DMS114 treated with DMSO at 0.1 percent for 48 hours (cell line): Measurements from ENCODE around the gene CACNA2D1.
A peak's percentile ranks its signal among the peaks of the same experiment; 100 is the strongest.

Source experiments
- DNase-seq: peaks from one replicate; lab custom pipeline; 2025; ENCODE audit not compliant: unreplicated experiment; lab: John Stamatoyannopoulos, UW

CACNA2D1 gene

GRCh38 chr7:82289152-82289535, 154.4 kb downstream of the CACNA2D1 start:
- DNase-seq, result no peak

- DNase-seq, result no peak
Measured at GRCh38 chr7:82286798-82287140, 156.8 kb downstream of the CACNA2D1 start.

- DNase-seq, result no peak
Measured at GRCh38 chr7:82286096-82286797, 157.3 kb downstream of the CACNA2D1 start.

GRCh38 chr7:82284936-82285519, 158.5 kb downstream of the CACNA2D1 start:
- no peak for DNase-seq

GRCh38 chr7:82275342-82275741, 168.2 kb downstream of the CACNA2D1 start:
- no peak for DNase-seq

GRCh38 chr7:82274681-82275080, 168.9 kb downstream of the CACNA2D1 start:
- DNase-seq, result no peak

GRCh38 chr7:82273886-82274285, 169.7 kb downstream of the CACNA2D1 start:
- no peak for DNase-seq

GRCh38 chr7:82270870-82271269, 172.7 kb downstream of the CACNA2D1 start:
- DNase-seq, result no peak

- DNase-seq, result no peak
Measured at GRCh38 chr7:82268632-82269031, 174.9 kb downstream of the CACNA2D1 start.

GRCh38 chr7:82266081-82266480, 177.5 kb downstream of the CACNA2D1 start:
- no peak for DNase-seq

GRCh38 chr7:82264783-82265305, 178.7 kb downstream of the CACNA2D1 start:
- DNase-seq, result no peak

- DNase-seq, result no peak
Measured at GRCh38 chr7:82263920-82264782, 179.4 kb downstream of the CACNA2D1 start.

GRCh38 chr7:82258181-82258580, 185.4 kb downstream of the CACNA2D1 start:
- no peak for DNase-seq

GRCh38 chr7:82257118-82257695, 186.4 kb downstream of the CACNA2D1 start:
- no peak for DNase-seq

GRCh38 chr7:82255706-82256105, 187.9 kb downstream of the CACNA2D1 start:
- no peak for DNase-seq

- DNase-seq, result no peak
Measured at GRCh38 chr7:82250598-82250997, 193.0 kb downstream of the CACNA2D1 start.

GRCh38 chr7:82249979-82250378, 193.6 kb downstream of the CACNA2D1 start:
- no peak for DNase-seq

GRCh38 chr7:82247814-82248433, 195.7 kb downstream of the CACNA2D1 start:
- peak; percentile 3 for DNase-seq

GRCh38 chr7:82244947-82245517, 198.5 kb downstream of the CACNA2D1 start:
- no peak for DNase-seq

- DNase-seq, result no peak
Measured at GRCh38 chr7:82241356-82241755, 202.2 kb downstream of the CACNA2D1 start.

GRCh38 chr7:82235713-82236112, 207.9 kb downstream of the CACNA2D1 start:
- no peak for DNase-seq
